ENCODE results near the gene ADGRL3.

The ADGRL3 gene

DNA sequence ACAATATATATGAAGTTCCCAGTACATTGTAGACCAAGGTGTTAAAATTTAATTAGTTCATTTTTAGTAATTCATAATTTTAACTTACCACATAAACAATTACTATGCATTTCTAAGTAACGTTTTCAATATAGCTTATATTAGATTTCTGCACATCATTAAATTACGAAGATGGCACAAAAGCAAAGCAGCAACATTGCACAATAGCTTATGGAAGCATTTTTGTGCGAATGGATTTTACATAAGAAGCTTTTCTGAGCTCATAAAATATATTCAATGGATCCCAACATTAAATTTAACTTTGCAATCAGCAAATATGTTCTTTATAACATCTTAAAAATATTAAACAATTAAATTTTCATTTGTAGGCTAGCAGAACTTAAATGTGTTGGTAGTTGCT is 875.4 kb downstream of the ADGRL3 start:
- no peak overlapping the region for H3K27ac ChIP-seq
- no peak overlapping the region for H3K4me3 ChIP-seq (IDR thresholded peaks at IDR 0.05; ENCODE audit: insufficient read depth, low read depth, low read length)
- H3K9ac ChIP-seq, result no peak overlapping the region
- no peaks in the 10 kb centered on the region for H3K79me2 ChIP-seq (ENCODE audit: insufficient read depth, low read depth)
- H3K4me1 ChIP-seq (ENCODE audit: low read depth, poor library complexity, severe bottlenecking), result no peaks in the 10 kb centered on the region
- TF ChIP-seq, protein P1, sequence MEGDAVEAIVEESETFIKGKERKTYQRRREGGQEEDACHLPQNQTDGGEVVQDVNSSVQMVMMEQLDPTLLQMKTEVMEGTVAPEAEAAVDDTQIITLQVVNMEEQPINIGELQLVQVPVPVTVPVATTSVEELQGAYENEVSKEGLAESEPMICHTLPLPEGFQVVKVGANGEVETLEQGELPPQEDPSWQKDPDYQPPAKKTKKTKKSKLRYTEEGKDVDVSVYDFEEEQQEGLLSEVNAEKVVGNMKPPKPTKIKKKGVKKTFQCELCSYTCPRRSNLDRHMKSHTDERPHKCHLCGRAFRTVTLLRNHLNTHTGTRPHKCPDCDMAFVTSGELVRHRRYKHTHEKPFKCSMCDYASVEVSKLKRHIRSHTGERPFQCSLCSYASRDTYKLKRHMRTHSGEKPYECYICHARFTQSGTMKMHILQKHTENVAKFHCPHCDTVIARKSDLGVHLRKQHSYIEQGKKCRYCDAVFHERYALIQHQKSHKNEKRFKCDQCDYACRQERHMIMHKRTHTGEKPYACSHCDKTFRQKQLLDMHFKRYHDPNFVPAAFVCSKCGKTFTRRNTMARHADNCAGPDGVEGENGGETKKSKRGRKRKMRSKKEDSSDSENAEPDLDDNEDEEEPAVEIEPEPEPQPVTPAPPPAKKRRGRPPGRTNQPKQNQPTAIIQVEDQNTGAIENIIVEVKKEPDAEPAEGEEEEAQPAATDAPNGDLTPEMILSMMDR (conservative IDR thresholded peaks at IDR 0.05; ENCODE audit: low read depth, low read length), result no peak
- no peak overlapping the region for H3K4me2 ChIP-seq
- no peaks in the 10 kb centered on the region for H3K36me3 ChIP-seq (ENCODE audit: insufficient read depth)
- no peaks in the 10 kb centered on the region for H4K20me1 ChIP-seq (ENCODE audit: insufficient read depth)
- no peaks in the 10 kb centered on the region for H3K27me3 ChIP-seq (ENCODE audit: insufficient read depth, low read depth)
- no peak overlapping the region for H2AFZ ChIP-seq (ENCODE audit: low read depth)

DNA sequence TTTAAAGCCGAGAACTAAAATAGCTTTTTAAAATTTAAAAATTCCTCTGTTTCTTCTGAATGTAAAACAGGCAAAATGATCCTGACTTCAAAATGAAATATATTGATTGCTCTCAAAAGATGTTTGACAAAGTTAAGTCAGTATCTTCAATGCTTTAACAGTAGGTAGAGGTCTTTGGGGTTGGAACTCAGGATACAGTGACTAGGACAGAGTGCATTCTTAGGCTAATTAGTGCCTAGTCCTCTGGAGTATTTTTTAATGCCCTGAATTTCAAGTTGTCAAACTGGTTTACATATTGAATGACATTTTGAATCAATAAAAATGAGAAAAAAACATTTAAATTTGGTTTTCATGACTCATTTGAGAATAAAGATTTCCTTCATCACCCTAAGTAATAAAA is 877.3 kb downstream of the ADGRL3 start:
- H3K4me3 ChIP-seq (IDR thresholded peaks at IDR 0.05; ENCODE audit: insufficient read depth, low read depth, low read length), result no peak overlapping the region
- no peak overlapping the region for H3K4me2 ChIP-seq
- H3K9ac ChIP-seq, result no peak overlapping the region
- TF ChIP-seq, protein P1 (conservative IDR thresholded peaks at IDR 0.05; ENCODE audit: low read depth, low read length), result no peak
- no peaks in the 10 kb centered on the region for H3K36me3 ChIP-seq (ENCODE audit: insufficient read depth)
- H3K79me2 ChIP-seq (ENCODE audit: insufficient read depth, low read depth), result no peaks in the 10 kb centered on the region
- no peaks in the 10 kb centered on the region for H3K4me1 ChIP-seq (ENCODE audit: low read depth, poor library complexity, severe bottlenecking)
- no peaks in the 10 kb centered on the region for H3K27me3 ChIP-seq (ENCODE audit: insufficient read depth, low read depth)
- H2AFZ ChIP-seq (ENCODE audit: low read depth), result no peak overlapping the region
- no peak overlapping the region for H3K27ac ChIP-seq
- no peaks in the 10 kb centered on the region for H4K20me1 ChIP-seq (ENCODE audit: insufficient read depth)

DNA sequence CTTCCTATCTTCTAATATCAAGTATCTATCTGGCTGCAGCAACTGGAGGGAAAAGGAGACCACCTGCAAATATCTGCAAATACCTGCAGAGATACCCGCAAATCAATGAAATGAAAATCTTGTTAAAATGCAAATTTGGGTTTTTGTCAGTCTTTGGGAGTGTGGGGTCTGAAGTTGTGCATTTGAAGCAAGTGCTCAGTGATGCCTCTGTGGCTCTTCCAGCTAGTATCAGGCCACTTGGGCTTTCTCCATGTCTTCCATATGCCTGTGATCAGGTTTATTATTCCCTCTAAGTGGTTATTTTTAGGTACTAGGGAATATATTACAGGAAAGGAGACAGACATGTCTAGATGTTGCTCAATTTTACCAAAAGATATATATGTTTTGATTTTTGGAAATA is 880.3 kb downstream of the ADGRL3 start:
- no peaks in the 10 kb centered on the region for H3K27me3 ChIP-seq (ENCODE audit: insufficient read depth, low read depth)
- no peak overlapping the region for H3K9ac ChIP-seq
- no peak overlapping the region for H3K4me2 ChIP-seq
- TF ChIP-seq, protein P1 (conservative IDR thresholded peaks at IDR 0.05; ENCODE audit: low read depth, low read length), result no peak
- H3K4me3 ChIP-seq (IDR thresholded peaks at IDR 0.05; ENCODE audit: insufficient read depth, low read depth, low read length), result no peak overlapping the region
- H3K79me2 ChIP-seq (ENCODE audit: insufficient read depth, low read depth), result no peaks in the 10 kb centered on the region
- no peak overlapping the region for H2AFZ ChIP-seq (ENCODE audit: low read depth)
- H3K4me1 ChIP-seq (ENCODE audit: low read depth, poor library complexity, severe bottlenecking), result no peaks in the 10 kb centered on the region
- no peak overlapping the region for H3K27ac ChIP-seq
- H4K20me1 ChIP-seq (ENCODE audit: insufficient read depth), result no peaks in the 10 kb centered on the region
- H3K36me3 ChIP-seq (ENCODE audit: insufficient read depth), result no peaks in the 10 kb centered on the region

DNA sequence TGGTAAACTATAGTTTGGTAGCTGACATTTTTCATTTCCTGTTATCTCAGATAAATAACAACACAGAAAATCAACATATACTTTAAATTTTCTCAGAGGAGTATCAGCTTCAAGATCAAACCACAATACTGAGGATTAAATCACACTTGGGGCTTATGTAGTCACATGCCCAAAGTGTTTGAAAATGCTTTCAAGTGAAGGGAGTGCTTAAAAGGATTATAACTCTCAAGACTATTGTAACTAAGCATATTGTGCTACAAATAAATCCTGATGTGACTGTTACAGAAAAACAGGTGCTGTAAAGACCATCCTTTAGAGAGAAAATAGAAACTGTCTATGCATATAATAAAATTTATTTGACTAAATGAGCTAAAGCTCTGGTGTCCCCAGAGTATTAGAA is 887.6 kb downstream of the ADGRL3 start:
- no peak overlapping the region for H3K4me3 ChIP-seq (IDR thresholded peaks at IDR 0.05; ENCODE audit: insufficient read depth, low read depth, low read length)
- H3K4me2 ChIP-seq, result no peak overlapping the region
- H3K4me1 ChIP-seq (ENCODE audit: low read depth, poor library complexity, severe bottlenecking), result no peaks in the 10 kb centered on the region
- no peaks in the 10 kb centered on the region for H3K79me2 ChIP-seq (ENCODE audit: insufficient read depth, low read depth)
- TF ChIP-seq, protein P1 (conservative IDR thresholded peaks at IDR 0.05; ENCODE audit: low read depth, low read length), result no peak
- no peak overlapping the region for H3K27ac ChIP-seq
- no peaks in the 10 kb centered on the region for H3K36me3 ChIP-seq (ENCODE audit: insufficient read depth)
- no peak overlapping the region for H3K9ac ChIP-seq
- no peaks in the 10 kb centered on the region for H4K20me1 ChIP-seq (ENCODE audit: insufficient read depth)
- no peaks in the 10 kb centered on the region for H3K27me3 ChIP-seq (ENCODE audit: insufficient read depth, low read depth)
- H2AFZ ChIP-seq (ENCODE audit: low read depth), result no peak overlapping the region
